ENCODE results near the gene RPL22.
A peak's percentile ranks its signal among the peaks of the same experiment; 100 is the strongest.

RPL22 gene

GRCh38 chr1:6175411-6175828 is 24.0 kb downstream of the RPL22 start:
- no peak for DNase-seq (ENCODE audit: low read depth in 1 of 2, low spot score in 1 of 2)

- DNase-seq (ENCODE audit: low read depth in 1 of 2, low spot score in 1 of 2), result no peak
Measured at GRCh38 chr1:6174621-6175410, 24.6 kb downstream of the RPL22 start.

- DNase-seq (ENCODE audit: low read depth in 1 of 2, low spot score in 1 of 2), result no peak
Measured at GRCh38 chr1:6172549-6172948, 26.8 kb downstream of the RPL22 start.

- no peak for DNase-seq (ENCODE audit: low read depth in 1 of 2, low spot score in 1 of 2)
Measured at GRCh38 chr1:6171548-6172124, 27.8 kb downstream of the RPL22 start.

- DNase-seq (ENCODE audit: low read depth in 1 of 2, low spot score in 1 of 2), result no peak
Measured at GRCh38 chr1:6170742-6171201, 28.6 kb downstream of the RPL22 start.

GRCh38 chr1:6170116-6170741 is 29.2 kb downstream of the RPL22 start:
- DNase-seq (ENCODE audit: low read depth in 1 of 2, low spot score in 1 of 2), result no peak

- DNase-seq (ENCODE audit: low read depth in 1 of 2, low spot score in 1 of 2), result no peak
Measured at GRCh38 chr1:6168947-6169586, 30.3 kb downstream of the RPL22 start.

GRCh38 chr1:6167391-6168303 is 31.7 kb downstream of the RPL22 start:
- no peak for DNase-seq (ENCODE audit: low read depth in 1 of 2, low spot score in 1 of 2)

GRCh38 chr1:6166655-6167390 is 32.6 kb downstream of the RPL22 start:
- no peak for DNase-seq (ENCODE audit: low read depth in 1 of 2, low spot score in 1 of 2)

- DNase-seq (ENCODE audit: low read depth in 1 of 2, low spot score in 1 of 2), result no peak
Measured at GRCh38 chr1:6166221-6166620, 33.2 kb downstream of the RPL22 start.

- DNase-seq (ENCODE audit: low read depth in 1 of 2, low spot score in 1 of 2), result no peak
Measured at GRCh38 chr1:6165441-6165985, 33.9 kb downstream of the RPL22 start.

- DNase-seq (ENCODE audit: low read depth in 1 of 2, low spot score in 1 of 2), result no peak
Measured at GRCh38 chr1:6165027-6165426, 34.4 kb downstream of the RPL22 start.

GRCh38 chr1:6163973-6164617 is 35.3 kb downstream of the RPL22 start:
- DNase-seq (ENCODE audit: low read depth in 1 of 2, low spot score in 1 of 2), result no peak

GRCh38 chr1:6163191-6163972 is 36.0 kb downstream of the RPL22 start:
- no peak for DNase-seq (ENCODE audit: low read depth in 1 of 2, low spot score in 1 of 2)

- DNase-seq (ENCODE audit: low read depth in 1 of 2, low spot score in 1 of 2), result no peak
Measured at GRCh38 chr1:6162773-6163172, 36.6 kb downstream of the RPL22 start.

GRCh38 chr1:6162341-6162740 is 37.1 kb downstream of the RPL22 start:
- no peak for DNase-seq (ENCODE audit: low read depth in 1 of 2, low spot score in 1 of 2)

- no peak for DNase-seq (ENCODE audit: low read depth in 1 of 2, low spot score in 1 of 2)
Measured at GRCh38 chr1:6158181-6158580, 41.2 kb downstream of the RPL22 start.

- peak in 1 of 2 donors; percentile 8 for DNase-seq (ENCODE audit: low read depth in 1 of 2, low spot score in 1 of 2)
Measured at GRCh38 chr1:6157528-6158174, 41.7 kb downstream of the RPL22 start.
